ENCODE data around the gene CIRBP. TPM values are rescaled to one million over a fixed set of nuclear protein-coding genes. Genes with fewer than 3 reads are reported as not detected.

CIRBP gene
- total and polyA plus RNA-seq, 9 of the 15 experiments (the other 6 are each of a cell fraction or from before 2014, with no cell fraction given), result 20.5 to 327 (median 176) TPM

- no peak for FAIRE-seq
- intact Hi-C loops (cut with micrococcal nuclease) (loop anchor here (10.0 kb wide), 1 partner anchor 168 kb away; no protein-coding TSS in a partner anchor), in situ Hi-C loops (cut with MboI) (loop anchor here (5.0 kb wide), 1 partner anchor 105 kb away; the partner anchor contains the start of gene NDUFS7)
- no peak overlapping the region for H2AFZ ChIP-seq (ENCODE audit: low read depth, low read length)
- no TSS peak for BruUV-seq (replicated peaks)
- CTCF ChIA-PET (ENCODE audit: low intra/inter-chr PET ratio), result interaction anchor here (0.7 kb wide), 1 partner anchor 48 kb away, joined by 3 read pairs; no protein-coding TSS in a partner anchor
- H3K9ac ChIP-seq (ENCODE audit: insufficient read depth in 1 of 2, low read depth in 2 of 2, low read length in 2 of 2), result peak overlapping the region in 1 of 2 experiments; percentile 92; a peak in 2 of 4 replicates
- H4K20me1 ChIP-seq (replicated peaks; ENCODE audit: control insufficient read depth, insufficient read depth, low read length), result peaks cover 14% of the 10 kb centered on the region
- no peak for DNase-seq (ENCODE audit: extremely low read depth in 1 of 4, low spot score in 3 of 4)
- peak overlapping the region; percentile 88 for H3K4me2 ChIP-seq (ENCODE audit: insufficient read depth, low read length)
- H3K36me3 ChIP-seq (ENCODE audit: control insufficient read depth, insufficient read depth, low read length), result peaks cover 71% of the 10 kb centered on the region
- 83% methylated on average over 6 of the region's 15 CpGs for WGBS (ENCODE audit: insufficient coverage, low coverage, missing lambda C conversion rate)
- POLR2A ChIA-PET, result interaction anchor here (0.6 to 2.2 kb wide), 4 partner anchors 8 to 998 kb away, joined by 3 to 7 read pairs (median 4); partner anchors contain the start of gene CIRBP
- no peaks in the 10 kb centered on the region for H3K9me1 ChIP-seq (ENCODE audit: control insufficient read depth, insufficient read depth, low read length)
- H3K27me3 ChIP-seq (ENCODE audit: control insufficient read depth in 2 of 2, insufficient read depth in 2 of 2, low read length in 2 of 2), result no peaks in the 10 kb centered on the region
- peaks cover 37 to 88% of the 10 kb centered on the region in 2 experiments for H3K4me1 ChIP-seq (replicated peaks in 1 of 2; ENCODE audit: control insufficient read depth in 2 of 2, insufficient read depth in 2 of 2, low read length in 2 of 2)
- H3K27ac ChIP-seq (ENCODE audit: extremely low read depth, low read depth, low read length), result no peak overlapping the region
- peaks cover 49% of the 10 kb centered on the region for H3K79me2 ChIP-seq (ENCODE audit: control insufficient read depth, insufficient read depth, low read length)
- H3K4me3 ChIP-seq, result peak overlapping the region; percentile 68; the same call in 1 of the 2 replicates
- no peaks in the 10 kb centered on the region for H3K9me3 ChIP-seq (replicated peaks; ENCODE audit: control insufficient read depth, insufficient read depth, low read depth, low read length)
- no peak for ATAC-seq
- no peak for TF ChIP-seq YY1 (IDR thresholded peaks at IDR 0.05; ENCODE audit: borderline replicate concordance in 1 of 3, control insufficient read depth in 1 of 3, extremely low read depth in 1 of 3, insufficient read depth in 3 of 3, insufficient read length in 1 of 3, insufficient replicate concordance in 2 of 3, low read depth in 1 of 3, low read length in 2 of 3)
- TF ChIP-seq ZC3H4 (CRISPR knock-in tag; IDR thresholded peaks at IDR 0.05; ENCODE audit: borderline replicate concordance), result peak; percentile 41; the same call in 1 of the 2 replicates
Observed at GRCh38 chr19:1277061-1277460, 7.9 kb downstream of the CIRBP start.

DNA sequence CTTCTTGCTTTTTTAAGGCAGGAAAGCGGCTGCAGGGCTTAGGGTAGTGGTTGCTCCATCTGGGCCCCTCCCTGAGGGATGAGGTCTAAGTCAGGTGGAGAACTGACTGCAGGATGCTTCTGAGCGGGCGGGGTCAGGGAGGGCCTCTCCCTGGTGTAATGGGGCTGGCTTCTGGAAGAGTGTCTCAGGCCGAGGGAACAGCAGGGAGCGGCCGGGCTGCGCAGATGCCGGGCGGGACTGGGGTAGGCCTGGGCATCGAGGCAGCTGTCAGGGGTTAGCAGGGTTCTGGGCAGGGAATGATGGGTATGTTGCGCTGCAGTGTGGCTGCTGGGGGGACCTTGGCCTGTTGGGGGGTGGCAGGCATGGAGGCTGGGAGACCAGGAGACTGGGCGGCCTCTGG, 8.9 kb downstream of the CIRBP start:
- Histone ChIP-seq H2AFZ (ENCODE audit: low read depth, low read length) (no peak overlapping the region), H3K27me3 (ENCODE audit: control insufficient read depth in 2 of 2, insufficient read depth in 2 of 2, low read length in 2 of 2) (no peaks in the 10 kb centered on the region), H3K4me1 (replicated peaks in 1 of 2; ENCODE audit: control insufficient read depth in 2 of 2, insufficient read depth in 2 of 2, low read length in 2 of 2) (peaks cover 27 to 83% of the 10 kb centered on the region in 2 experiments), H3K4me2 (ENCODE audit: insufficient read depth, low read length) (no peak overlapping the region), H3K9ac (ENCODE audit: insufficient read depth in 1 of 2, low read depth in 2 of 2, low read length in 2 of 2) (peak overlapping the region in 1 of 2 experiments; percentile 39; a peak in 1 of 4 replicates), H4K20me1 (replicated peaks; ENCODE audit: control insufficient read depth, insufficient read depth, low read length) (peaks cover 10% of the 10 kb centered on the region), H3K9me1 (ENCODE audit: control insufficient read depth, insufficient read depth, low read length) (no peaks in the 10 kb centered on the region), H3K9me3 (replicated peaks; ENCODE audit: control insufficient read depth, insufficient read depth, low read depth, low read length) (no peaks in the 10 kb centered on the region), H3K4me3 (no peak overlapping the region), H3K36me3 (ENCODE audit: control insufficient read depth, insufficient read depth, low read length) (peaks cover 61% of the 10 kb centered on the region; the same call in 2 of the 3 replicates), H3K79me2 (ENCODE audit: control insufficient read depth, insufficient read depth, low read length) (peaks cover 39% of the 10 kb centered on the region), H3K27ac (ENCODE audit: extremely low read depth, low read depth, low read length) (no peak overlapping the region)
- in situ Hi-C loops (cut with MboI) (loop anchor here (5.0 kb wide), 1 partner anchor 104 kb away; the partner anchor contains the start of gene NDUFS7), intact Hi-C loops (cut with micrococcal nuclease) (loop anchor here (10.0 kb wide), 1 partner anchor 167 kb away; no protein-coding TSS in a partner anchor)
- CTCF ChIA-PET (ENCODE audit: low intra/inter-chr PET ratio), result no interaction called here
- 94% methylated on average over 8 of the region's 12 CpGs for WGBS (ENCODE audit: insufficient coverage, low coverage, missing lambda C conversion rate)
- ATAC-seq (no peak), DNase-seq (ENCODE audit: extremely low read depth in 1 of 4, low spot score in 3 of 4) (no peak), FAIRE-seq (no peak)
- POLR2A ChIA-PET, result interaction anchor here (0.9 to 2.2 kb wide), 3 partner anchors 9 to 997 kb away, joined by 3 to 7 read pairs (median 3); partner anchors contain the start of gene CIRBP
- no TSS peak for BruUV-seq (replicated peaks)
- TF ChIP-seq TFAP4 (CRISPR knock-in tag; IDR thresholded peaks at IDR 0.05; ENCODE audit: borderline replicate concordance) (peak; percentile 23; the same call in 1 of the 2 replicates), CBX8 (IDR thresholded peaks at IDR 0.05; ENCODE audit: borderline replicate concordance, extremely low read depth, low read depth, low read length, poor library complexity, severe bottlenecking) (no peak)

All from K562 (cell line).